Esophagus squamous epithelium (tissue), 4 donors: ENCODE results near the gene OPALIN.

Source experiments
- CTCF ChIP-seq, 6 experiments: fragments of 450-650 bp in 4 of 6; fragments of 200-600 bp in 2 of 6; sonication (generic) in 2 of 6; IDR thresholded peaks; one replicate each; pipeline ENCODE4 v1.5.1; 2016 to 2019; ENCODE audit warnings: antibody characterized with exemption in 6 of 6, mild to moderate bottlenecking in 4 of 6, moderate library complexity in 4 of 6
- POLR2A ChIP-seq, 4 donors: fragments of 450-650 bp; IDR thresholded peaks; one replicate each; pipeline ENCODE4 v1.6.1; 2017; ENCODE audit warnings: antibody characterized with exemption in 4 of 4, mild to moderate bottlenecking in 4 of 4, moderate library complexity in 3 of 4

GRCh38 chr10:96311180-96311715, 47.6 kb downstream of the OPALIN start:
- no peak for TF ChIP-seq CTCF (IDR thresholded peaks at IDR 0.05)
- no peak for TF ChIP-seq POLR2A (IDR thresholded peaks at IDR 0.05)
